Esophagus squamous epithelium (tissue), 5 donors: ENCODE results near the gene CFAP97D2. TPM values are rescaled to one million over a fixed set of nuclear protein-coding genes. Genes with fewer than 3 reads are reported as not detected.
"Not testable (repeated sequence)": the region's sequence is repeated elsewhere in the genome, so short reads cannot be mapped to it uniquely, and the experiment has no call there.

ENCODE experiments used
- DNase-seq: peaks from one replicate; lab custom pipeline; 2025; lab: John Stamatoyannopoulos, UW
- H3K27ac ChIP-seq, 4 donors: fragments of 200-600 bp; sonication (generic); one replicate each; pipeline ENCODE4 v1.5.1; 2016 to 2019; ENCODE audit warnings: mild to moderate bottlenecking in 1 of 4
- H3K27me3 ChIP-seq, 4 donors: fragments of 200-600 bp; sonication (generic); 1 replicate in 3 of 4; 2 replicates in 1 of 4; pipeline versions ENCODE4 v1.5.1 to v1.6.0; 2017 to 2021; ENCODE audit warnings: antibody characterized with exemption in 1 of 4
- H3K36me3 ChIP-seq, 3 donors: fragments of 200-600 bp; sonication (generic); one replicate each; pipeline ENCODE4 v1.5.1; 2016 to 2019
- H3K4me1 ChIP-seq, 3 donors: fragments of 200-600 bp; sonication (generic); one replicate each; pipeline ENCODE4 v1.5.1; 2017 to 2019
- H3K4me3 ChIP-seq, 4 donors: fragments of 200-600 bp; sonication (generic); 1 replicate in 3 of 4; 2 replicates in 1 of 4; pipeline ENCODE4 v1.5.1; 2016 to 2019; ENCODE audit warnings: mild to moderate bottlenecking in 2 of 4, moderate library complexity in 1 of 4
- H3K9me3 ChIP-seq, 3 donors: fragments of 200-600 bp; sonication (generic); one replicate each; pipeline ENCODE4 v1.5.1; 2016 to 2019
- CTCF ChIP-seq, 6 experiments: fragments of 450-650 bp in 4 of 6; fragments of 200-600 bp in 2 of 6; sonication (generic) in 2 of 6; IDR thresholded peaks; one replicate each; pipeline ENCODE4 v1.5.1; 2016 to 2019; ENCODE audit warnings: antibody characterized with exemption in 6 of 6, mild to moderate bottlenecking in 4 of 6, moderate library complexity in 4 of 6
- POLR2A ChIP-seq, 4 donors: fragments of 450-650 bp; IDR thresholded peaks; one replicate each; pipeline ENCODE4 v1.6.1; 2017; ENCODE audit warnings: antibody characterized with exemption in 4 of 4, mild to moderate bottlenecking in 4 of 4, moderate library complexity in 3 of 4
- WGBS, 2 donors: methylation state at CpG; one replicate each; pipeline ENCODE4 v1.1.5; 2018; 5-methylcytosine and 5-hydroxymethylcytosine counted together
- intact Hi-C: fragments of 100-400 bp; cut with DNase I; formaldehyde crosslinking; loops from one replicate; pipeline ENCODE4 v1.15.0; 2022
- total RNA-seq, 4 donors: library from RNA; depleted of rRNA; stranded (reverse); fragments of >200 nt; gene quantifications; one replicate each; pipeline ENCODE4 v1.1.0, GENCODE V29; 2016
- donor health status: DM: yes; HTN: yes; CAD: no.

The CFAP97D2 gene
- total RNA-seq, 4 donors from 2014 or later = not detected

GRCh38 chr13:114131583-114132418 is 47.3 kb upstream of the CFAP97D2 start:
- Histone ChIP-seq H3K36me3 (no peaks in the 10 kb centered on the region), H3K27ac (peak overlapping the region; percentile 75 to 86 (median 84)), H3K4me1 (peaks cover 33 to 62% (median 34%) of the 10 kb centered on the region in 3 donors), H3K27me3 (peaks cover 0 to 26% (median 0%) of the 10 kb centered on the region in 4 donors), H3K9me3 (no peaks in the 10 kb centered on the region), H3K4me3 (peak overlapping the region; percentile 57 to 84 (median 74))
- intact Hi-C loops = no loop called here
- 0% methylated on average over 3 to 4 of the region's 95 CpGs for WGBS, 2 donors
- no peak for DNase-seq
- TF ChIP-seq CTCF (IDR thresholded peaks at IDR 0.05) (no peak), POLR2A (IDR thresholded peaks at IDR 0.05) (no peak)

DNA sequence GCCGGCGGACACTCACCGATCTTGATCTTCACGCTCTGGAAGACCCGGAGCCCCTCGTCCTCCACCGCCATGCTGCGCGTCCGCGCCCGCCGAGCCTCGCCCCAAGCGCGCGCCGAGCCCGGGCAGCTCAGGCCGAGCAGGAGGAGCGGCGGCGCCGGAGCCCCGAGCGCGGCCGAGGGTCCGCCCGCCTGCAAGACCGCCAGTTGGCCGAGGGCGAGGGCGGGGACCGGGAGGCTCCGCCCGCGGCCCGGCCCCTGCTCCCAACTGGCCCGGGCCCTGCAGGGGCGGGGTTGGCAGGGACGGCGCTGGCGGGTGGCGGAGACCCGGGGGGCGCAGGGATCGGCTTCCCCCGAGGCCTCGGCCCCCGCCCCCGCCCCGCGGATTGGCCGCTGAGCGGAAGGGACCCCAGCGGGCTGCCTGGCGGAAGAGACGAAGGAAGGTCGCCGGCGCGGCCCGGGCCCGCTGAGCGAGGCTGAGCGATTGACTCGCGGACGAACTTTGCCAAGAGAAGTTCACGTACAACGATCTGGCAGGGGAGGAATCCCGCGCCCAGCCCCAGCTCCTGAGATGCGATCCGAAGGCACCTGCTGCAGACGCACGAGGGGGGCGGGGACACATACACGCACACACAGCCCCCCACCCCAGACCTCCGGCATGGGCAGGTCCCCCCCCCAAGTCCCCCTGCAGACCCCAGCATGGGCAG is 46.5 kb upstream of the CFAP97D2 start, which contains the start of gene RASA3:
Gene RASA3, minus strand, starts transcription at position 205 of the 703 bp plus-strand sequence. Its CDS starts 134 bp downstream, at position 71.
- Histone ChIP-seq H3K4me1 (peaks cover 31 to 55% (median 33%) of the 10 kb centered on the region in 3 donors), H3K36me3 (no peaks in the 10 kb centered on the region)
- intact Hi-C loops = no loop called here

DNA sequence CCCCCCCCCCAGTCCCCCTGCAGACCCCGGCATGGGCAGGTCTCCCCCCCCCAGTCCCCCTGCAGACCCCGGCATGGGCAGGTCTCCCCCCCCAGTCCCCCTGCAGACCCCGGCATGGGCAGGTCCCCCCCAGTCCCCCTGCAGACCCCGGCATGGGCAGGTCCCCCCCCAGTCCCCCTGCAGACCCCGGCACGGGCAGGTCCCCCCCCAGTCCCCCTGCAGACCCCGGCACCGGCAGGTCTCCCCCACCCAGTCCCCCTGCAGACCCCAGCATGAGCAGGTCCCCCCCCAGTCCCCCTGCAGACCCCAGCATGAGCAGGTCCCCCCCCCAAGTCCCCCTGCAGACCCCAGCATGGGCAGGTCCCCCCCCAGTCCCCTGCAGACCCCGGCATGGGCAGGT is 45.9 kb upstream of the CFAP97D2 start:
- peaks cover 26 to 49% (median 28%) of the 10 kb centered on the region in 3 donors for H3K4me1 ChIP-seq
- H3K9me3 ChIP-seq, intact Hi-C loops, DNase-seq, H3K36me3 ChIP-seq: not testable (repeated sequence)
- H3K27ac ChIP-seq = peak overlapping the region in 1 of 4 donors; percentile 86
- H3K4me3 ChIP-seq = peak overlapping the region in 1 of 4 donors; percentile 80
- no CpG with 5 or more reads among the region's 9 CpGs for WGBS, 2 donors
- H3K27me3 ChIP-seq = peaks cover 0 to 26% (median 0%) of the 10 kb centered on the region in 4 donors

More for the DNA sequence above, 46.5 kb upstream of the CFAP97D2 start, which contains the start of gene RASA3:
- H3K27me3 ChIP-seq = peaks cover 0 to 26% (median 0%) of the 10 kb centered on the region in 4 donors
- peak within 1 kb of the TSS; percentile 57 to 84 (median 74) for H3K4me3 ChIP-seq
- peak within 1 kb of the TSS; percentile 75 to 86 (median 84) for H3K27ac ChIP-seq
- no CpG with 5 or more reads among the region's 81 CpGs for WGBS, 2 donors
- no peak for TF ChIP-seq CTCF (IDR thresholded peaks at IDR 0.05)
- TF ChIP-seq POLR2A (IDR thresholded peaks at IDR 0.05) = peak in 2 of 4 donors; percentile 74 to 80
- H3K9me3 ChIP-seq = no peaks in the 10 kb centered on the region
- DNase-seq = no peak

- Histone ChIP-seq H3K4me1 (peaks cover 22 to 45% (median 25%) of the 10 kb centered on the region in 3 donors), H3K27me3 (peaks cover 0 to 26% (median 0%) of the 10 kb centered on the region in 4 donors)
- 80% methylated on average over 1 of the region's 7 CpGs; no CpG with 5 or more reads in 1 of the 2 donors for WGBS, 2 donors
- DNase-seq, H3K27ac ChIP-seq, H3K4me3 ChIP-seq, H3K36me3 ChIP-seq, H3K9me3 ChIP-seq, intact Hi-C loops: not testable (repeated sequence)
These were observed 45.5 kb upstream of the CFAP97D2 start for GRCh38 chr13:114133552-114133951.

DNA sequence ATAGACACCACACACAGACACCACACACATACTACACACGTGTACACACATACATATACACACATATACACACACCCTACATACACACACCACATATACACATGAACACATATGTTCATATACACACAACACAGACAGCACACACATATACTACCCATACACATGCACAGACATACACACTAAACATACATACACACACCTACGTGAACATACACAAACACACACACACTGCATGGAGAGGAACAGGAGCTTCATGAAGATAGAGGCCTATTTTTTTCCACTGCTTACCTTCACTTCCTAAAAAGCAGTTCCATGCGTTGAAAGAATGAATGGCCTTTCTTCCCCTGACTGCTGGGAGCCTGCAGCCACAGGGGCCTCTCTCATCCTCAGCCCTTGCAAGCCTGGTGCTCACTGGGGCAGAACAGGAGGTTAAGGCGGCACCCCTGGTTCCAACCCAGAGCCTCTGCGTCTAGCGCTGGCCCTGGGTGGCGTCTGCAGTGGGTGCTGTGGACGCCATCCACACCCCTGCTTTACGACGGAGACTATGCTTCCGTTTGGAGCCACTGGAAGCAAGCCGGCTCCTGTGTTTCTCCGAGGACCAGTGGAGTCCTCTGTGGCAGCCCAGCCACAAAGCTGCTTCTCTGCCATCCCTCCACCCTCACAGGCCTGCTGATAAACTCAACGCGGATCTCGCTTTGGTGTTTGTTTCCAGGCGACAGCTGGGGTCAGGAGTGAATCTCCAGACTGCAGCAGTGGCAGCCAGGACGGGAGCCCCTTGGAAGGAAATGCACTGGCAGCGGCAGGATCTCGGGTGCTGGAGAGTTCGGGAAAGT is 44.7 kb upstream of the CFAP97D2 start:
- H3K27ac ChIP-seq = peak overlapping the region in 1 of 4 donors; percentile 34
- H3K4me1 ChIP-seq = peaks cover 17 to 37% (median 23%) of the 10 kb centered on the region in 3 donors
- peaks cover 0 to 26% (median 0%) of the 10 kb centered on the region in 4 donors for H3K27me3 ChIP-seq
- intact Hi-C loops = no loop called here
- H3K36me3 ChIP-seq = no peaks in the 10 kb centered on the region
- H3K4me3 ChIP-seq = no peak overlapping the region
- TF ChIP-seq POLR2A (IDR thresholded peaks at IDR 0.05) = no peak
- TF ChIP-seq CTCF (IDR thresholded peaks at IDR 0.05) = no peak
- WGBS, 2 donors = 53 to 65% methylated on average over 10 to 14 of the region's 21 CpGs
- DNase-seq = no peak
- no peaks in the 10 kb centered on the region for H3K9me3 ChIP-seq
